ENCODE measurements around the gene APEX1.

The APEX1 gene

DNA sequence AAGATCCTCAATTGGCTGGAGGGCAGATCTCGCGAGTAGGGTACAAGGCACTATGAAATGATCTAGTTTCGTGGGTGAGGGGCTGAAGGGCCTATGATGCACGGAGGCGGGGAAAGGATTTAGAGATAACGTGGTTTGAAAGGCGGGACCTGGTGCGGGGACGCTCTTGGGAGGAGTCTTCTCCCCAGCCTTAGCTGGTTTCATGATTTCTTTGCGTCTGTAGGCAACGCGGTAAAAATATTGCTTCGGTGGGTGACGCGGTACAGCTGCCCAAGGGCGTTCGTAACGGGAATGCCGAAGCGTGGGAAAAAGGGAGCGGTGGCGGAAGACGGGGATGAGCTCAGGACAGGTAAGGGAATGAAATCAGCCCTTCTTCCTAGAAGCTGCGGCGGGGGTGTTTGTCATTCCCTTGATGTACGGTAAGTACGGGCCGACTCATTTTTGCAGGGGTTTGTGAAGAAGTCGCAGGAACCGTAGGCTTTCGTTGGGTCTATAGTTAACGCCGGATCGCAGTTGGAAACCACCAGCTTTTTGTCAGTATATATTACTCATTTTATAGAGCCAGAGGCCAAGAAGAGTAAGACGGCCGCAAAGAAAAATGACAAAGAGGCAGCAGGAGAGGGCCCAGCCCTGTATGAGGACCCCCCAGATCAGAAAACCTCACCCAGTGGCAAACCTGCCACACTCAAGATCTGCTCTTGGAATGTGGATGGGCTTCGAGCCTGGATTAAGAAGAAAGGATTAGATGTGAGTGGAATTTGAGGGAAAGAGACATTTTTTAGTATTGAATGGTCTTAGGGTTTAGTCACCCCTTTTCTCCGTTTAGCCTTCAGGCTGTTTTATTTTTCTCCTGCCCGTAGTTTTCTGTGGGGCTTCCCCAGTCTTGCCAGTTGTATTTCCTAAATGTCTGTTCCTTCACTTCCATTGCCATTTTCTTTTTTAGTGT, 602 bp downstream of the APEX1 start:
- Histone ChIP-seq H3K27me3 (no peaks in the 10 kb centered on the region), H3K9me3 (no peaks in the 10 kb centered on the region), H3K4me2 (peak overlapping the region; percentile 99), H3K4me1 (peaks cover 60% of the 10 kb centered on the region), H3K9ac (peak overlapping the region; percentile 92), H3K36me3 (peaks cover 71% of the 10 kb centered on the region), H3K27ac (peak overlapping the region; percentile 93), H4K20me1 (peaks cover 37% of the 10 kb centered on the region), H3K4me3 (peak overlapping the region; percentile 86)
- TF ChIP-seq Cebpa-rat (IDR thresholded peaks at IDR 0.05): no peak

DNA sequence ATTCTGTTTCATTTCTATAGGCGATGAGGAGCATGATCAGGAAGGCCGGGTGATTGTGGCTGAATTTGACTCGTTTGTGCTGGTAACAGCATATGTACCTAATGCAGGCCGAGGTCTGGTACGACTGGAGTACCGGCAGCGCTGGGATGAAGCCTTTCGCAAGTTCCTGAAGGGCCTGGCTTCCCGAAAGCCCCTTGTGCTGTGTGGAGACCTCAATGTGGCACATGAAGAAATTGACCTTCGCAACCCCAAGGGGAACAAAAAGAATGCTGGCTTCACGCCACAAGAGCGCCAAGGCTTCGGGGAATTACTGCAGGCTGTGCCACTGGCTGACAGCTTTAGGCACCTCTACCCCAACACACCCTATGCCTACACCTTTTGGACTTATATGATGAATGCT, 1.9 kb downstream of the APEX1 start:
- Histone ChIP-seq H3K27me3 (no peaks in the 10 kb centered on the region), H3K4me2 (peak overlapping the region; percentile 99)

GRCh38 chr14:20458031-20458789, 3.2 kb downstream of the APEX1 start:
- Histone ChIP-seq H4K20me1 (peaks cover 41% of the 10 kb centered on the region), H3K4me2 (peak overlapping the region; percentile 99), H3K27me3 (no peaks in the 10 kb centered on the region), H3K9me3 (no peaks in the 10 kb centered on the region), H3K9ac (peak overlapping the region; percentile 92), H3K36me3 (peaks cover 46% of the 10 kb centered on the region), H3K4me1 (peaks cover 61% of the 10 kb centered on the region), H3K4me3 (peak overlapping the region; percentile 48), H3K27ac (peak overlapping the region; percentile 93)
- TF ChIP-seq Cebpa-rat (IDR thresholded peaks at IDR 0.05): no peak

More for the DNA sequence above, 1.9 kb downstream of the APEX1 start:
- Histone ChIP-seq H3K36me3 (peaks cover 58% of the 10 kb centered on the region), H3K4me3 (peak overlapping the region; percentile 86), H4K20me1 (peaks cover 41% of the 10 kb centered on the region), H3K4me1 (peaks cover 61% of the 10 kb centered on the region), H3K9ac (peak overlapping the region; percentile 92), H3K9me3 (no peaks in the 10 kb centered on the region), H3K27ac (peak overlapping the region; percentile 93)
- no peak for TF ChIP-seq Cebpa-rat (IDR thresholded peaks at IDR 0.05)

- Histone ChIP-seq H3K36me3 (peaks cover 46% of the 10 kb centered on the region), H3K4me2 (peak overlapping the region; percentile 99), H3K9me3 (no peaks in the 10 kb centered on the region), H3K4me3 (peak overlapping the region; percentile 96), H3K4me1 (peaks cover 54% of the 10 kb centered on the region), H3K27ac (peak overlapping the region; percentile 95), H3K9ac (peak overlapping the region; percentile 96), H3K27me3 (no peaks in the 10 kb centered on the region), H4K20me1 (peaks cover 41% of the 10 kb centered on the region)
- TF ChIP-seq Cebpa-rat (IDR thresholded peaks at IDR 0.05): no peak
Observed at GRCh38 chr14:20460458-20461224, 5.6 kb downstream of the APEX1 start.

DNA sequence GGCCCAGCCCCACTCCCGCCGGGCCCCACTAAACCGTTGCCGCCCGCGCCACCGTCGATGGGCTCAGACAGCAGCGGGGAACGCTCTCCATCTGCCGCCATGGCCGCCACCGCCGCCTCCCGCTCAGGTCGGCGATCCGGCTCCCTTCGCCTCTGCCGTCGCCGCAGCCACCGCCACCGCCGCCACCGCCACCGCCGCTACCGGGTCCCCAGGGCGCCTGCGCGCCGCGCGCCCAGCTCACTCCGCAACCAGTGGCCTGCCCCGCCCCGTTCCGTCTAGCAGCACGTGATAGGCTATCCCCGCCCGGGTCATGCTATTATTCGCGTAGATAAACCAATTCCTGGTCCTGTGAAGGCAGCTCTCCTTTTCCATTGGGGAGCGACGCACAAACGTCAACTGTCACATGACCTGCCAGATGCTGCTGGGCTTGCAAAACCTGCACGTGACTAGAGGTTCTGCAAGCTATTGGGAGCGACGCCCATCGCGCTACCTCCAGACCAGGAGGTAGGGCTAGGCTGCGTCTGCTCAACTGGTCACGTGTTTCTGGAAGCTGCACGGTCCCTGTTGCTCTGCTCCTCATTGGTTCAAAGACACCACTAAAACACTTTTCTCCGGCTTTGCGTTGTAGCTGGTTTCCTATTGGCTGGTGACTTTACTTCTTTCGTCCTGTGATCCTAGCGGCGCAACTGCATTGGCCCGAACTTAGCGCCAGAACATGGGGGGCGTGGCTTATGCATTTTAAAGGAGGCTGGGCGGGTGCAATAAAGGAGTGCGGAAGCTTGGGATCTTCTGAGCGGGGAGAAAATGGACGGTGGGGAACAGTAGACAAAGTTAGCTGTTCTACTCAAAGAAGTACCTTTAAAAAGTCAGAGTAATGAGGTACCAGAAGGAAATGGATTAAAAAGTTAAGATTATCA, 6.5 kb downstream of the APEX1 start, which contains the start of gene PIP4P1:
TSS of gene PIP4P1 (minus strand) at position 210 of the 917 bp plus-strand sequence. CDS start at position 101, 109 bp downstream.
- Histone ChIP-seq H3K27me3 (no peaks in the 10 kb centered on the region), H3K4me1 (peaks cover 51% of the 10 kb centered on the region), H3K4me2 (peak within 1 kb of the TSS; percentile 99), H3K9me3 (no peaks in the 10 kb centered on the region), H3K27ac (peak within 1 kb of the TSS; percentile 95), H4K20me1 (peaks cover 34% of the 10 kb centered on the region), H3K4me3 (peak within 1 kb of the TSS; percentile 96), H3K9ac (peak within 1 kb of the TSS; percentile 96), H3K36me3 (peaks cover 40% of the 10 kb centered on the region)
- no peak for TF ChIP-seq Cebpa-rat (IDR thresholded peaks at IDR 0.05)

DNA sequence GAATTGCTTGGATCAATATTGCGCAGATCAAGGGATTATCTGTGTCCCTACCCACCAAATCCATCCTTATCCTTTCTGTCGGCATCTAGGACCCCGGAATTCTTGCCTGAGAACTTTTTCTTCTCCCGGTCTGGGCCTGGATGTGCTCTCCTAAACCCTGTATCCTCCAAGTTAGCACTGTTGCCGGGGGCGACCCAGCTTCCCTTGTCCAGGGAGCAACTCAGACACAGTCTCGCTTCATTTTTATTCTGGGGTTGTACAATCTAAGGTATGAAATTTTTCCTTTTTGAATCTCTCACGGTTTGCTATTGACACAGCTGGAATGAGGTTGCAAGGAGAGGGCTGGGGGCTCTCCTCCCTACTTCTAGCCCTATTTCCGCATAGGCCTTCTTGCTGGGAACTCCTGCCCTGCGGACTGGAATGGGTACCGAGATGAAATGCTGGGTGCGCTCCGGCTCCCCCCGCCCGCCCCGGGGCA, 13.8 kb downstream of the APEX1 start:
- no peak for TF ChIP-seq Cebpa-rat (IDR thresholded peaks at IDR 0.05)
- Histone ChIP-seq H3K4me2 (peak overlapping the region; percentile 92), H3K36me3 (peaks cover 26% of the 10 kb centered on the region), H3K27me3 (no peaks in the 10 kb centered on the region), H3K9ac (peak overlapping the region; percentile 94), H4K20me1 (peaks cover 35% of the 10 kb centered on the region), H3K27ac (no peak overlapping the region), H3K9me3 (no peaks in the 10 kb centered on the region), H3K4me1 (peaks cover 40% of the 10 kb centered on the region), H3K4me3 (peak overlapping the region; percentile 85)

DNA sequence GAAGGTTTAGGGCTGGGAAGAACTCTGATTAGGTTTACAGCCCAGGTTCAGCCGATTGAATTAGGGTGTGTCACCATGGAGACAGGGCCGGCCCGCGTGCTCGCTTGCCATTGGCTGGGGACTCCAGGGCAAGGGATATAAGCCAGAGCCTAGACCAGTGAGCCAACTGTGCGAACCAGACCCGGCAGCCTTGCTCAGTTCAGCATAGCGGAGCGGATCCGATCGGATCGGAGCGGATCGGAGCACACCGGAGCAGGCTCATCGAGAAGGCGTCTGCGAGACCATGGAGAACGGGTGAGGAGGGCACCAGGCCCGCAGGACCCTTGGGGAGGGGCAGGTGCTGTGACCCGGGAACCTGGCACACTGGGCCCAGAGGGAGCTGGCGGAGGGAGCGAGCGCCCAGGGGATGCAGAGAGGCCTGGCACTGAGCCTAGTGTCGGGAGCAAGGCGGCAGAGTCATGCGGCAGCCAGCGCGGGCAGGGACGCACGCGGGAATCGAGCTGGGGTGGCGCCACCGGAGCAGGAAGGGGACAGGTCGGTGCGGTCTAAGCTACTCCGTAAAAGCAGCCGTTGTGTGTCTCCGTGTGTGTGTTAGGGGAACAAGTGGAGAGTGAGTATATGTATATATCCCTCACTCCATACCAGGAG, 14.3 kb downstream of the APEX1 start, which contains the start of gene PNP:
TSS of gene PNP (plus strand) at position 165 of the 648 bp plus-strand sequence. CDS start at position 284, 119 bp downstream.
- Histone ChIP-seq H3K9ac (peak within 1 kb of the TSS; percentile 94), H3K27ac (peak within 1 kb of the TSS; percentile 89), H3K27me3 (no peaks in the 10 kb centered on the region), H3K4me1 (peaks cover 46% of the 10 kb centered on the region), H4K20me1 (peaks cover 39% of the 10 kb centered on the region), H3K4me2 (peak within 1 kb of the TSS; percentile 92), H3K9me3 (no peaks in the 10 kb centered on the region), H3K4me3 (peak within 1 kb of the TSS; percentile 85), H3K36me3 (peaks cover 31% of the 10 kb centered on the region)
- no peak for TF ChIP-seq Cebpa-rat (IDR thresholded peaks at IDR 0.05)
